Measurements from ENCODE around the gene CACNA2D3. TPM values are rescaled to one million over a fixed set of nuclear protein-coding genes. Genes with fewer than 3 reads are reported as not detected.

Gene CACNA2D3
- total and polyA plus RNA-seq, 2 donors from 2014 or later, result 5.7 to 11.2 TPM

DNA sequence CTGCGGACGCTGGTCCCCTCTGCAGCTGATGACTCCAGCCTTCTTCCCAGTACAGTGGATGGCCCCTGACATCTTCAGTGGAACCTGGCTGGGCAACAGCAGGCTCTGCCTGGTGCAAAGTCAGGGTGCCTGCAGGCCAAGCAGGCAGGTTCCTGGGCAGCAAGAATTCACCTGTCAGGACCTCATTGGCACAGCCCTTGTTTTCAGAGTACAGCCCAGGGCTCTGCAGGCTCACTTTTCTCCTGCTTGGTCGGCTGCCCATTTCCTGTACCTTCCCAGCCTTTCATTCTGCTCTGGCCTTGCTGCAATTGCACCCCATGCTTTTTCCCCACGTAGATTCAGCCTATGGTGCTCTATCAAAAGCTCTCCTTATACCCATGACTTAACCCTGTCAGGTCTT is 749.5 kb downstream of the CACNA2D3 start:
- no peak for FAIRE-seq

DNA sequence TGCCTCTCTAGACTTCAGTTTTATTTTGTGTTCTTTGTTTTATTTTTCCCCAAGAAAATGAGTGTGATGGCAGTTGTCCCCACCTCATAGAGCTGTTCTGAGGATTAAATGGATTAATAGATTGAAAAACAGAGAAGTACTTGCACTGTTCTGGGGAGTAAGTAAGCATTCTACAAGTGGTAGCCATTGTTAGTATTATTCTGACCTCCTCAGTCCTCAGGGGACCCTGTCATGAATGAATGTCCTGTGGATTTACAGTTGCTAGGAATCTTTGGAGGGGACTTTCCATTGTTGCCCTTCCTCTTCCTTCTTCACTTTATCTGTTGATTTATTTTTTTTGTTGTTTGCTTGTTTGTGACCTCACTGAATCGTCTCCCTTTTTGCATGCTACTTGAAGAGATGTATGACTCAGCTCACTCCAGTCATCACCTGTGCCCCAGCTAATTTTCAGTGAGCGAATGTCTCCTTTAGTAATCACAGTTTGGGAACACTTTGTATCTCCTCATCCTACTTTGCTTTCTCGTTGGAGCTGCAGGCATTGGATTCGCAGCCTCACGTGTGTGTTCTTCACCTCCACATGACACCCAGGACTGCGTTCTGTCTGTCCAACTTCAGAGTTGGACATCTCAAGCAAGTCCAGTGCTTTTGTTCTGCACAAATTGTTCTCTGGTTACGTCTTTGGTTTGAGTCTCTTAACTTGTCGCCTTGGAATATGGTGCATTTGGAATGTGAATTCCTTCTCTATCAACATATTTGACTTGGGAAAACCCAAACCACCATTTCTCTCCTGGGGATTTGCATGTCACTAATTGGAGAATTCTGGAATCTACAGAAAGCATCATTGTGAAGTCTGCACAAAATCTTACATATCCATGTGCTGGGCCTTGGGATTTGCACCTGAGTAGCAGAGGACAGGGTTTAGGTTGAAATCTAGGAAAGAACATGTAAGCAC is 751.0 kb downstream of the CACNA2D3 start:
- no peaks in the 10 kb centered on the region for H3K36me3 ChIP-seq (ENCODE audit: control insufficient read depth in 2 of 3, insufficient read depth in 3 of 3, low read length in 3 of 3)
- TF ChIP-seq, protein P1, sequence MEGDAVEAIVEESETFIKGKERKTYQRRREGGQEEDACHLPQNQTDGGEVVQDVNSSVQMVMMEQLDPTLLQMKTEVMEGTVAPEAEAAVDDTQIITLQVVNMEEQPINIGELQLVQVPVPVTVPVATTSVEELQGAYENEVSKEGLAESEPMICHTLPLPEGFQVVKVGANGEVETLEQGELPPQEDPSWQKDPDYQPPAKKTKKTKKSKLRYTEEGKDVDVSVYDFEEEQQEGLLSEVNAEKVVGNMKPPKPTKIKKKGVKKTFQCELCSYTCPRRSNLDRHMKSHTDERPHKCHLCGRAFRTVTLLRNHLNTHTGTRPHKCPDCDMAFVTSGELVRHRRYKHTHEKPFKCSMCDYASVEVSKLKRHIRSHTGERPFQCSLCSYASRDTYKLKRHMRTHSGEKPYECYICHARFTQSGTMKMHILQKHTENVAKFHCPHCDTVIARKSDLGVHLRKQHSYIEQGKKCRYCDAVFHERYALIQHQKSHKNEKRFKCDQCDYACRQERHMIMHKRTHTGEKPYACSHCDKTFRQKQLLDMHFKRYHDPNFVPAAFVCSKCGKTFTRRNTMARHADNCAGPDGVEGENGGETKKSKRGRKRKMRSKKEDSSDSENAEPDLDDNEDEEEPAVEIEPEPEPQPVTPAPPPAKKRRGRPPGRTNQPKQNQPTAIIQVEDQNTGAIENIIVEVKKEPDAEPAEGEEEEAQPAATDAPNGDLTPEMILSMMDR (IDR thresholded peaks at IDR 0.05; ENCODE audit: borderline replicate concordance, extremely low read depth, insufficient read depth), result no peak
- H3K27me3 ChIP-seq (ENCODE audit: control insufficient read depth, insufficient read depth, low read length), result no peaks in the 10 kb centered on the region
- H3K4me1 ChIP-seq (ENCODE audit: control insufficient read depth in 2 of 3, insufficient read depth in 2 of 3, low read depth in 1 of 3, low read length in 3 of 3), result no peaks in the 10 kb centered on the region
- H3K27ac ChIP-seq (ENCODE audit: low read depth in 2 of 2, low read length in 2 of 2), result no peak overlapping the region
- H3K9me3 ChIP-seq (ENCODE audit: control insufficient read depth in 2 of 3, insufficient read depth in 1 of 3, low read length in 3 of 3), result no peaks in the 10 kb centered on the region
- no peak overlapping the region for H3K9ac ChIP-seq (ENCODE audit: low read length in 3 of 3)
- intact Hi-C loops (cut with DNase I), result no loop called here
- FAIRE-seq, result no peak
- no peak overlapping the region for H3K4me3 ChIP-seq (ENCODE audit: low read length in 3 of 3)
- no peak for DNase-seq

More for the DNA sequence above, 749.5 kb downstream of the CACNA2D3 start:
- H3K27ac ChIP-seq (ENCODE audit: low read depth in 2 of 2, low read length in 2 of 2), result no peak overlapping the region
- no peaks in the 10 kb centered on the region for H3K9me3 ChIP-seq (ENCODE audit: control insufficient read depth in 2 of 3, insufficient read depth in 1 of 3, low read length in 3 of 3)
- H3K4me1 ChIP-seq (ENCODE audit: control insufficient read depth in 2 of 3, insufficient read depth in 2 of 3, low read depth in 1 of 3, low read length in 3 of 3), result no peaks in the 10 kb centered on the region
- H3K27me3 ChIP-seq (ENCODE audit: control insufficient read depth, insufficient read depth, low read length), result no peaks in the 10 kb centered on the region
- no peak overlapping the region for H3K9ac ChIP-seq (ENCODE audit: low read length in 3 of 3)
- no peak overlapping the region for H3K4me3 ChIP-seq (ENCODE audit: low read length in 3 of 3)
- no peaks in the 10 kb centered on the region for H3K36me3 ChIP-seq (ENCODE audit: control insufficient read depth in 2 of 3, insufficient read depth in 3 of 3, low read length in 3 of 3)
- DNase-seq, result no peak
- intact Hi-C loops (cut with DNase I), result no loop called here
- TF ChIP-seq, protein P1 (IDR thresholded peaks at IDR 0.05; ENCODE audit: borderline replicate concordance, extremely low read depth, insufficient read depth), result no peak

DNA sequence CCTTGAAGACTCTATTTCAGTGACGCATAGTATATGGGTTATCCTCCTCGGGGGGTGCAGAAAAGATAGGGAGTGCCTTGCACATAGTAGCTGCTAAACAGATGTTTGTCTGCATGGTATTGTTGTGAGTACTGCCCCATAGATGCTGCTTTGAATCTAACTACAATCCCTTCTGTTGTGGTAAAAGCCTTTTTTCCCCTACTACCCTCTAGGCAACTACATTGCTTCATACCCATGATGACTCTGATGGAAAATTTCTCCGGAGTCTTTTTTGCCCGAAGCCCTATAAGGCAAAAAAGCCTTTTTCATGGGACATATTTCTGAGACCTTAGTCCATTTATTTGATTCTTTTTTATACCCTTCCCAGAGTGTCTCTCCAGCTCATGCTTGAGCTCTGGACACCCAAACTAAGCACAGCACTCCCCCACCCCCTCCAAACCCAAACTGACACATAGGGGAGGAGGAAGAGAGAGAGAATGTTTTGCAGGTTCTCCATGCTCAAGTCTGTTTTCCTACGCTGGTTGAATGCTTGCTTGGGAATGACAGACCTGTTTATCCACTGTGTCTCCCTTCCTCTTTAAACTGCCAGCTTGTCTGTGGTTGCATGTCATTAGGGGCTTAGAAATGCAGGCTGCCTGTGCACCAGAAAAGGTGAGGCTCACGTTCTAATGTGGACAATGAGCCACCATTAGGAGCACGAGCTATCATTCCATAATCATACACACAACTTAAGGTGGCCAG is 752.6 kb downstream of the CACNA2D3 start:
- intact Hi-C loops (cut with DNase I), result no loop called here
- Histone ChIP-seq H3K9me3 (ENCODE audit: control insufficient read depth in 2 of 3, insufficient read depth in 1 of 3, low read length in 3 of 3) (no peaks in the 10 kb centered on the region), H3K4me1 (ENCODE audit: control insufficient read depth in 2 of 3, insufficient read depth in 2 of 3, low read depth in 1 of 3, low read length in 3 of 3) (no peaks in the 10 kb centered on the region), H3K27ac (ENCODE audit: low read depth in 2 of 2, low read length in 2 of 2) (no peak overlapping the region), H3K4me3 (ENCODE audit: low read length in 3 of 3) (no peak overlapping the region), H3K9ac (ENCODE audit: low read length in 3 of 3) (no peak overlapping the region), H3K36me3 (ENCODE audit: control insufficient read depth in 2 of 3, insufficient read depth in 3 of 3, low read length in 3 of 3) (no peaks in the 10 kb centered on the region), H3K27me3 (ENCODE audit: control insufficient read depth, insufficient read depth, low read length) (no peaks in the 10 kb centered on the region)
- FAIRE-seq, result no peak
- TF ChIP-seq, protein P1 (IDR thresholded peaks at IDR 0.05; ENCODE audit: borderline replicate concordance, extremely low read depth, insufficient read depth), result no peak
- no peak for DNase-seq

Data from kidney (tissue), 14 donors.